Skin epidermis (tissue), 12 donors: ENCODE results near the gene PSMD13.

ENCODE experiments used
- H3K27ac ChIP-seq, 21 experiments: fragments of 200-600 bp; sonication (generic) in 11 of 21; one replicate each; pipeline ENCODE4 v1.5.0; 2020; ENCODE audit warnings: mild to moderate bottlenecking in 3 of 21, inconsistent platforms in 2 of 21, moderate library complexity in 2 of 21
- H3K4me3 ChIP-seq, 7 experiments: fragments of 200-600 bp; sonication (generic) in 2 of 7; one replicate each; pipeline ENCODE4 v1.5.0; 2020; ENCODE audit warnings: inconsistent platforms in 2 of 7, mild to moderate bottlenecking in 2 of 7, moderate library complexity in 1 of 7

The PSMD13 gene

GRCh38 chr11:267491-267994 lies 30.8 kb downstream of the PSMD13 start:
- H3K4me3 ChIP-seq: peak overlapping the region; percentile 14 to 42 (median 26)
- H3K27ac ChIP-seq: peak overlapping the region in 20 of 21 experiments; percentile 36 to 95 (median 82)

- peak overlapping the region; percentile 15 to 95 (median 82) for H3K27ac ChIP-seq
- H3K4me3 ChIP-seq: peak overlapping the region; percentile 1 to 42 (median 23)
Measured at GRCh38 chr11:268716-269145, 32.0 kb downstream of the PSMD13 start.

- Histone ChIP-seq H3K27ac (peak overlapping the region in 20 of 21 experiments; percentile 36 to 95 (median 82)), H3K4me3 (peak overlapping the region in 6 of 7 experiments; percentile 1 to 42 (median 17))
Measured at GRCh38 chr11:269146-269890, 32.5 kb downstream of the PSMD13 start.

- Histone ChIP-seq H3K27ac (peak overlapping the region in 13 of 21 experiments; percentile 7 to 95 (median 82)), H3K4me3 (no peak overlapping the region)
Measured at GRCh38 chr11:270451-271318, 33.9 kb downstream of the PSMD13 start.

- H3K27ac ChIP-seq: peak overlapping the region in 1 of 21 experiments; percentile 95
Measured at GRCh38 chr11:271319-271715, 34.5 kb downstream of the PSMD13 start.

GRCh38 chr11:272195-272930 lies 35.6 kb downstream of the PSMD13 start:
- no peak overlapping the region for H3K4me3 ChIP-seq
- no peak overlapping the region for H3K27ac ChIP-seq

More at GRCh38 chr11:271319-271715, 34.5 kb downstream of the PSMD13 start:
- no peak overlapping the region for H3K4me3 ChIP-seq

- H3K4me3 ChIP-seq: no peak overlapping the region
- no peak overlapping the region for H3K27ac ChIP-seq
Measured at GRCh38 chr11:272931-273198, 36.1 kb downstream of the PSMD13 start.

GRCh38 chr11:276219-276618 lies 39.4 kb downstream of the PSMD13 start:
- H3K27ac ChIP-seq: no peak overlapping the region
- no peak overlapping the region for H3K4me3 ChIP-seq

- H3K27ac ChIP-seq: peak within 1 kb of the TSS in 1 of 21 experiments; percentile 30
- H3K4me3 ChIP-seq: peak within 1 kb of the TSS; percentile 14 to 35 (median 22)
Measured at GRCh38 chr11:278001-278951, 41.5 kb downstream of the PSMD13 start, which contains the start of gene NLRP6. Gene NLRP6, plus strand, starts transcription at chr11:278407. Its CDS starts 163 bp downstream, at chr11:278570.

- H3K27ac ChIP-seq: peak overlapping the region in 1 of 21 experiments; percentile 30
- peak overlapping the region; percentile 14 to 35 (median 22) for H3K4me3 ChIP-seq
Measured at GRCh38 chr11:279040-279965, 42.5 kb downstream of the PSMD13 start.

GRCh38 chr11:279966-280705 lies 43.4 kb downstream of the PSMD13 start:
- H3K4me3 ChIP-seq: peak overlapping the region; percentile 17 to 35 (median 23)
- peak overlapping the region in 1 of 21 experiments; percentile 30 for H3K27ac ChIP-seq

- peak overlapping the region; percentile 15 to 35 (median 23) for H3K4me3 ChIP-seq
Measured at GRCh38 chr11:280706-281485, 44.1 kb downstream of the PSMD13 start.

GRCh38 chr11:281486-282161 lies 44.8 kb downstream of the PSMD13 start:
- peak overlapping the region in 4 of 7 experiments; percentile 11 to 35 (median 24) for H3K4me3 ChIP-seq
- no peak overlapping the region for H3K27ac ChIP-seq

More at GRCh38 chr11:280706-281485, 44.1 kb downstream of the PSMD13 start:
- peak overlapping the region in 1 of 21 experiments; percentile 6 for H3K27ac ChIP-seq

GRCh38 chr11:282171-282570 lies 45.4 kb downstream of the PSMD13 start:
- Histone ChIP-seq H3K27ac (no peak overlapping the region), H3K4me3 (no peak overlapping the region)

- no peak overlapping the region for H3K4me3 ChIP-seq
- H3K27ac ChIP-seq: no peak overlapping the region
Measured at GRCh38 chr11:282630-283360, 46.0 kb downstream of the PSMD13 start.
